ENCODE data around the gene IL6R. TPM values are rescaled to one million over a fixed set of nuclear protein-coding genes. Genes with fewer than 3 reads are reported as not detected.

IL6R gene
- total RNA-seq, 3 donors from 2014 or later: 23.6 to 26.8 (median 24.0) TPM

DNA sequence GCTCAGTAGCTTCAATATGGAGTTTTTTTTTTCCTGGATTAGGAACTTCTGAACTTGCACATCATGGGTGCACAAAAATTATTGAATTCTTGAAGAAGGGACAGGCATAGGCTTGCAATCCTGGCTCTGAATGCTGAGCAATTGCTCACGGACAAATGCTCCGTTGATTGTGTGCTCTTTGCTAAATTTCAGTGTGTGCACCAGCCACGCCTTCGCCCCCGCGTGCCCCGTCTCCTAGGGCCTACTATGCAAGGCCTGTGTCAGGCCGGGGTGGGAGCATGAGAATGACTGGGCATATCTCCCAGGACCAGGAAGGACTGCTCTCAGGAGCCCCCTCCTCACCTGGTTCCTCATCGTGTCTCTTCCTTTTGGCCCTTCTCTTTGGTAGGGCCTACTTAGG, 17.4 kb downstream of the IL6R start:
- no peak for DNase-seq (ENCODE audit: low spot score in 2 of 2)
- no peak overlapping the region for H3K4me3 ChIP-seq
- no peaks in the 10 kb centered on the region for H3K36me3 ChIP-seq
- TF ChIP-seq, protein P1, sequence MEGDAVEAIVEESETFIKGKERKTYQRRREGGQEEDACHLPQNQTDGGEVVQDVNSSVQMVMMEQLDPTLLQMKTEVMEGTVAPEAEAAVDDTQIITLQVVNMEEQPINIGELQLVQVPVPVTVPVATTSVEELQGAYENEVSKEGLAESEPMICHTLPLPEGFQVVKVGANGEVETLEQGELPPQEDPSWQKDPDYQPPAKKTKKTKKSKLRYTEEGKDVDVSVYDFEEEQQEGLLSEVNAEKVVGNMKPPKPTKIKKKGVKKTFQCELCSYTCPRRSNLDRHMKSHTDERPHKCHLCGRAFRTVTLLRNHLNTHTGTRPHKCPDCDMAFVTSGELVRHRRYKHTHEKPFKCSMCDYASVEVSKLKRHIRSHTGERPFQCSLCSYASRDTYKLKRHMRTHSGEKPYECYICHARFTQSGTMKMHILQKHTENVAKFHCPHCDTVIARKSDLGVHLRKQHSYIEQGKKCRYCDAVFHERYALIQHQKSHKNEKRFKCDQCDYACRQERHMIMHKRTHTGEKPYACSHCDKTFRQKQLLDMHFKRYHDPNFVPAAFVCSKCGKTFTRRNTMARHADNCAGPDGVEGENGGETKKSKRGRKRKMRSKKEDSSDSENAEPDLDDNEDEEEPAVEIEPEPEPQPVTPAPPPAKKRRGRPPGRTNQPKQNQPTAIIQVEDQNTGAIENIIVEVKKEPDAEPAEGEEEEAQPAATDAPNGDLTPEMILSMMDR (IDR thresholded peaks at IDR 0.05): no peak
- TF ChIP-seq POLR2A (IDR thresholded peaks at IDR 0.05) (no peak), POLR2AphosphoS5 (IDR thresholded peaks at IDR 0.05) (no peak)
- H3K27me3 ChIP-seq: no peaks in the 10 kb centered on the region
- intact Hi-C loops (cut with DNase I; ENCODE audit: low total_unique reads): no loop called here
- peak overlapping the region; percentile 62 to 72 for H3K27ac ChIP-seq
- H3K4me1 ChIP-seq: peaks cover 3 to 64% of the 10 kb centered on the region in 2 donors
- H3K9me3 ChIP-seq: no peaks in the 10 kb centered on the region

DNA sequence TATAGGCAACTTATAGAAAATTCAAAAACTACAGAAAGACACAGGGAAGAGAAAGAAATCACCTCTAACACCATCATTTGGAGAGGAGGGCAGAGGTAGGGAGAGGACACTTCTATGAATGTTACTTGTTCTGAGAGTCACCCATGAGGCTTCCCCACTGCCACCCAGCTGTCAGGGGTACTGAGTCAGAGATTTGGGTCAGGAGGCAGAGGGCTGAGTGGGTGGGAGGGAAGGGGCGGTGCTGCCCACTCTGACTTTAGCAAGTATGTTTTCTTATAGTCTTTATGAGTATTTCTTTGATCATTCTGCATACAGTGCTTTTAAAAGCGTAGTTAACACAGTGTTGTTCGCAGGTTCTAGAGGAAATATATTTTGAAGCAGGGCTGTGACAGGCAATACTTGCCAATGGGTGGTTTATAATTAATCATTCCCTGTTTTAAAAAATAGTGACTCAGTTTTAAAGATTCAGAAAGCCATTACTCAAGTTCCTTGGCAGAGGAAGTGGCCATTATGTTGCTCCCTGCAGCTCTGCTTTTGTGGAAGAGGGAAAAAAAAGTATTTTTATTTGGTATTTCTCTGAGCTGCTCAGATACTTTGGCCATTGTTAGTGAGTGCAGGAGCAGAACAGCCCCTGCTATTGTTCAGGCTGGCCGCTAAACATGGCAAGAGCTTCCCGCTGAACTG, 18.3 kb downstream of the IL6R start:
- no peaks in the 10 kb centered on the region for H3K9me3 ChIP-seq
- H3K4me3 ChIP-seq: no peak overlapping the region
- H3K27ac ChIP-seq: peak overlapping the region; percentile 72 to 82
- no peaks in the 10 kb centered on the region for H3K36me3 ChIP-seq
- intact Hi-C loops (cut with DNase I; ENCODE audit: low total_unique reads): no loop called here
- DNase-seq (ENCODE audit: low spot score in 2 of 2): no peak
- no peaks in the 10 kb centered on the region for H3K27me3 ChIP-seq
- peaks cover 3 to 58% of the 10 kb centered on the region in 2 donors for H3K4me1 ChIP-seq
- TF ChIP-seq, protein P1 (IDR thresholded peaks at IDR 0.05): no peak
- TF ChIP-seq POLR2A (IDR thresholded peaks at IDR 0.05): no peak
- TF ChIP-seq POLR2AphosphoS5 (IDR thresholded peaks at IDR 0.05): no peak

DNA sequence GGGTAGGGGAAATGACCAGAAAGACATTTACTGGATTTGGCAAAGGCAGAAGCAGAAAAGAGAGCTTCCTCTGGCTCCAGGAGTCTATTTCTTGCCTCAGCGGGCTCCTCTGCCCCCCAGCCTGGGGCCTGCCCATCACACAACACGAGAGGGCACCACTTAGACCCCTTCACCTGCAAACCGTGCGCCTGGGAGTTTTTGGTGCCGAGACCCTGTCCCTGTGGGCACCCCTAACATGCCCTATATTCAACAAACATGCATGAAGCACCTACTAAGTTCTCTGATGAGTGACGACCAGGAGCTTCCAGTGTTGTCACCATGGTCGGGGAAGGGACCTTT, 18.8 kb downstream of the IL6R start:
- peaks cover 3 to 52% of the 10 kb centered on the region in 2 donors for H3K4me1 ChIP-seq
- DNase-seq (ENCODE audit: low spot score in 2 of 2): no peak
- H3K36me3 ChIP-seq: no peaks in the 10 kb centered on the region

DNA sequence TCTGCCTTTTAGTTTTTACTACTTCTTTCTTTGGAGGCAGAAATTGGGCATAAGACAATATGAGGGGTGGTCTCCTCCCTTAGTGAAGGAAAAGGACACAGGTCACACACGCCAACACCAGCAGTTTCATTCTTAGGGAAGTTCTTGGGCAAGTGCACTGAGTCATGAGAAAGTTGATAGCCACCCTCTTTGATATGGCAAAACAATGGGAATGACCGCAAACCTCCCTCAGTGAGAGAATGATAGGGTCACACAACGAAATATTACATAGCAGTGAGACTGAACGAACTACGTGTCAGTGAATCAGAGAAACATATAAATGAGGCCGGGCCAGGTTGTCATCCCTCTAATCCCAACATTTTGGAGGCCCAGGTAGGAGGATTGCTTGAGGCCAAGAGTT, 20.0 kb downstream of the IL6R start:
- DNase-seq (ENCODE audit: low spot score in 2 of 2): no peak

More for the DNA sequence above, 18.8 kb downstream of the IL6R start:
- TF ChIP-seq, protein P1 (IDR thresholded peaks at IDR 0.05): no peak
- TF ChIP-seq POLR2AphosphoS5 (IDR thresholded peaks at IDR 0.05): no peak
- TF ChIP-seq POLR2A (IDR thresholded peaks at IDR 0.05): no peak
- intact Hi-C loops (cut with DNase I; ENCODE audit: low total_unique reads): no loop called here
- Histone ChIP-seq H3K9me3 (no peaks in the 10 kb centered on the region), H3K27ac (peak overlapping the region; percentile 72 to 82), H3K4me3 (no peak overlapping the region), H3K27me3 (no peaks in the 10 kb centered on the region)

More for the DNA sequence above, 20.0 kb downstream of the IL6R start:
- peak overlapping the region in 1 of 2 donors; percentile 82 for H3K27ac ChIP-seq
- H3K4me3 ChIP-seq: no peak overlapping the region
- H3K9me3 ChIP-seq: no peaks in the 10 kb centered on the region
- H3K4me1 ChIP-seq: peaks cover 3 to 40% of the 10 kb centered on the region in 2 donors
- TF ChIP-seq POLR2A (IDR thresholded peaks at IDR 0.05): no peak
- TF ChIP-seq POLR2AphosphoS5 (IDR thresholded peaks at IDR 0.05): no peak
- TF ChIP-seq, protein P1 (IDR thresholded peaks at IDR 0.05): no peak
- H3K36me3 ChIP-seq: no peaks in the 10 kb centered on the region
- no peaks in the 10 kb centered on the region for H3K27me3 ChIP-seq
- intact Hi-C loops (cut with DNase I; ENCODE audit: low total_unique reads): no loop called here
